Endothelial cell of umbilical vein (primary cell): ENCODE measurements around the gene CNTF. TPM values are rescaled to one million over a fixed set of nuclear protein-coding genes. Genes with fewer than 3 reads are reported as not detected.

Source experiments
- BruUV-seq: library from RNA; stranded (reverse); fragments of 400-500 nt; replicated peaks from 2 replicates; lab custom pipeline; 2021; lab: Mats Ljungman, UMichigan
- CTCF ChIA-PET: fragments of 300-600, 350-600 bp; sonication (Branson Sonifier 250); formaldehyde crosslinking; loops from one replicate; lab custom pipeline; 2021; ENCODE audit warnings: antibody characterized with exemption, inconsistent platforms; lab: Charles Lee
- POLR2A ChIA-PET: fragments of 300-600, 350-600 bp; sonication (Branson Sonifier 250); formaldehyde crosslinking; loops from one replicate; lab custom pipeline; 2021; ENCODE audit warnings: antibody characterized with exemption, inconsistent platforms; lab: Charles Lee
- DNase-seq: peaks from one replicate; pipeline ENCODE4 v3.0.0-alpha.2; 2011; ENCODE audit warnings: low read depth, low spot score
- FAIRE-seq: peaks from 2 replicates; lab custom pipeline; 2011; peaks lifted over from hg19 to GRCh38; lab: Jason Lieb, UNC
- H2AFZ ChIP-seq: 2 replicates; pipeline ENCODE4 v1.6.0; 2012; ENCODE audit warnings: low read depth, low read length, control low read depth, inconsistent platforms
- H3K27ac ChIP-seq: 2 replicates; pipeline ENCODE4 v1.5.1; 2011; ENCODE audit warnings: low read depth, mild to moderate bottlenecking, control low read depth, low read length, moderate library complexity; ENCODE audit not compliant: insufficient read depth
- H3K27me3 ChIP-seq, 2 experiments: 2 replicates each; pipeline versions ENCODE4 v1.6.0 to v1.6.1; 2011; ENCODE audit warnings: low read length in 2 of 2, mixed read lengths in 1 of 2; ENCODE audit not compliant: control insufficient read depth in 2 of 2, insufficient read depth in 2 of 2
- H3K36me3 ChIP-seq, 2 experiments: 2 replicates in 1 of 2; 3 replicates in 1 of 2; pipeline ENCODE4 v1.5.1; 2011; ENCODE audit warnings: low read length in 2 of 2, mild to moderate bottlenecking in 1 of 2, moderate library complexity in 1 of 2; ENCODE audit not compliant: control insufficient read depth in 2 of 2, insufficient read depth in 2 of 2; ENCODE audit errors: extremely low read depth in 1 of 2
- H3K4me1 ChIP-seq: 3 replicates; pipeline ENCODE4 v1.5.1; 2011; ENCODE audit warnings: mild to moderate bottlenecking, low read length; ENCODE audit not compliant: control insufficient read depth, insufficient read depth; ENCODE audit errors: extremely low read depth
- H3K4me2 ChIP-seq: 2 replicates; pipeline ENCODE4 v1.6.1; 2011; ENCODE audit warnings: low read length, control low read depth, mixed read lengths; ENCODE audit not compliant: insufficient read depth
- H3K4me3 ChIP-seq, 3 experiments: fragments of 200-600 bp in 1 of 3; sonication (generic), shearing (Covaris generic) in 1 of 3; replicated peaks in 1 of 3; 2 replicates each; pipeline ENCODE4 v1.5.1; 2011 to 2016; ENCODE audit warnings: control low read depth in 3 of 3, low read length in 3 of 3, mild to moderate bottlenecking in 2 of 3, inconsistent platforms in 1 of 3, low read depth in 1 of 3, moderate library complexity in 1 of 3; ENCODE audit not compliant: insufficient read depth in 1 of 3
- H3K79me2 ChIP-seq: 2 replicates; pipeline ENCODE4 v1.6.0; 2012; ENCODE audit warnings: low read length, inconsistent platforms; ENCODE audit not compliant: control insufficient read depth, insufficient read depth
- H3K9ac ChIP-seq: replicated peaks from 2 replicates; pipeline ENCODE3; 2011; ENCODE audit warnings: low read length, control low read depth; ENCODE audit not compliant: insufficient read depth; ENCODE audit errors: extremely low read depth
- H3K9me1 ChIP-seq: replicated peaks from 3 replicates; pipeline ENCODE4 v1.6.0; 2011; ENCODE audit warnings: mild to moderate bottlenecking, low read length; ENCODE audit not compliant: control insufficient read depth, insufficient read depth; ENCODE audit errors: extremely low read depth
- H3K9me3 ChIP-seq: replicated peaks from 2 replicates; pipeline ENCODE4 v1.5.1; 2012; ENCODE audit warnings: low read length, inconsistent platforms; ENCODE audit not compliant: control insufficient read depth, insufficient read depth
- H4K20me1 ChIP-seq: replicated peaks from 2 replicates; pipeline ENCODE3; 2011; ENCODE audit warnings: mild to moderate bottlenecking, low read length; ENCODE audit not compliant: control insufficient read depth, insufficient read depth; ENCODE audit errors: extremely low read depth
- CTCF ChIP-seq, 2 donors: IDR thresholded peaks; 1 replicate in 1 of 2; 2 replicates in 1 of 2; pipeline ENCODE4 v1.5.1; 2011; ENCODE audit warnings: low read length in 2 of 2, mild to moderate bottlenecking in 2 of 2, moderate library complexity in 2 of 2, control low read depth in 1 of 2, inconsistent platforms in 1 of 2, low read depth in 1 of 2; ENCODE audit not compliant: insufficient read depth in 1 of 2; ENCODE audit errors: extremely low read depth in 1 of 2
- FOS ChIP-seq: IDR thresholded peaks from 2 replicates; pipeline ENCODE4 v1.6.1; 2011; ENCODE audit warnings: mild to moderate bottlenecking, low read length, moderate library complexity, borderline replicate concordance; ENCODE audit not compliant: insufficient read depth
- GATA2 ChIP-seq: IDR thresholded peaks from 2 replicates; pipeline ENCODE4 v1.7.0; 2011; ENCODE audit warnings: low read depth, mild to moderate bottlenecking, moderate library complexity, mixed read lengths, low read length; ENCODE audit not compliant: insufficient read length, insufficient read depth
- JUN ChIP-seq: IDR thresholded peaks from 2 replicates; pipeline ENCODE4 v1.6.1; 2011; ENCODE audit warnings: borderline replicate concordance, low read depth; ENCODE audit not compliant: insufficient read length, insufficient read depth
- MAX ChIP-seq: IDR thresholded peaks from 2 replicates; pipeline ENCODE4 v1.6.1; 2011; ENCODE audit not compliant: insufficient read depth, insufficient read length
- MYC ChIP-seq: IDR thresholded peaks from one replicate; pipeline ENCODE4 v1.6.1; 2011; ENCODE audit warnings: mild to moderate bottlenecking, low read depth, low read length
- POLR2A ChIP-seq: IDR thresholded peaks from 2 replicates; pipeline ENCODE4 v1.6.1; 2012; ENCODE audit warnings: low read depth, mild to moderate bottlenecking, control low read depth, low read length
- POLR2AphosphoS5 ChIP-seq: IDR thresholded peaks from 2 replicates; pipeline ENCODE4 v1.6.1; 2012; ENCODE audit warnings: low read depth, mild to moderate bottlenecking, control low read depth, low read length, moderate library complexity; ENCODE audit not compliant: insufficient read depth
- dilution Hi-C: fragments of 300-500 bp; cut with MboI; formaldehyde crosslinking; loops from one replicate; pipeline ENCODE4 v1.15.0; 2019; ENCODE audit warnings: low sequenced_read_pairs; ENCODE audit not compliant: extremely low pct_ligation_motif_present
- intact Hi-C: fragments of 100-400 bp; cut with micrococcal nuclease; formaldehyde crosslinking; loops from one replicate; pipeline ENCODE4 v1.10.0; 2022
- polyA plus RNA-seq, 4 experiments: library from polyadenylated mRNA; depleted of rRNA in 3 of 4; stranded (reverse) in 3 of 4; unstranded in 1 of 4; fragments of >200 nt; gene quantifications; 2 replicates each; pipeline versions ENCODE4 v1.2.1 to v1.2.3, GENCODE V29; 2011 to 2012; ENCODE audit warnings: missing spikeins in 1 of 4
- total RNA-seq: library from RNA; stranded (reverse); gene quantifications from 2 replicates; pipeline ENCODE4 v1.2.3, GENCODE V29; 2021

CNTF gene
- total and polyA plus RNA-seq, 2 donors (not counting 3 experiments of a cell fraction or from before 2014, with no cell fraction given): 0.84 to 3.3 TPM

GRCh38 chr11:58591659-58592058 is 30.8 kb upstream of the CNTF start:
- H3K27me3 ChIP-seq: no peaks in the 10 kb centered on the region
- H3K9ac ChIP-seq: no peak overlapping the region
- H3K4me2 ChIP-seq: no peak overlapping the region
- BruUV-seq: no TSS peak
- H3K36me3 ChIP-seq: peaks cover 0 to 4% of the 10 kb centered on the region in 2 experiments
- ChIA-PET CTCF (no interaction called here), POLR2A (no interaction called here)
- no peak for DNase-seq
- dilution Hi-C loops: no loop called here
- intact Hi-C loops: no loop called here
- H3K4me3 ChIP-seq: no peak overlapping the region
- H3K27ac ChIP-seq: no peak overlapping the region
- peaks cover 2% of the 10 kb centered on the region for H4K20me1 ChIP-seq
- H3K9me3 ChIP-seq: no peaks in the 10 kb centered on the region
- no peaks in the 10 kb centered on the region for H3K9me1 ChIP-seq
- H3K4me1 ChIP-seq: no peaks in the 10 kb centered on the region
- H3K79me2 ChIP-seq: peaks cover 89% of the 10 kb centered on the region
- no peak overlapping the region for H2AFZ ChIP-seq
- TF ChIP-seq JUN (no peak), GATA2 (no peak), MAX (no peak), POLR2A (no peak), CTCF (IDR thresholded peaks at IDR 0.05; ENCODE audit: extremely low read depth in 1 of 2, insufficient read depth in 1 of 2, low read depth in 1 of 2, low read length in 2 of 2) (no peak), POLR2AphosphoS5 (no peak), FOS (no peak), MYC (no peak)
- FAIRE-seq: no peak
